ENCODE data around the gene JAZF1. TPM values are rescaled to one million over a fixed set of nuclear protein-coding genes. Genes with fewer than 3 reads are reported as not detected.

The JAZF1 gene
- total and polyA plus RNA-seq, 10 of the 15 experiments (the other 5 are each of a cell fraction or from before 2014, with no cell fraction given) = 0.04 to 0.82 (median 0.15) TPM; not detected in 3

DNA sequence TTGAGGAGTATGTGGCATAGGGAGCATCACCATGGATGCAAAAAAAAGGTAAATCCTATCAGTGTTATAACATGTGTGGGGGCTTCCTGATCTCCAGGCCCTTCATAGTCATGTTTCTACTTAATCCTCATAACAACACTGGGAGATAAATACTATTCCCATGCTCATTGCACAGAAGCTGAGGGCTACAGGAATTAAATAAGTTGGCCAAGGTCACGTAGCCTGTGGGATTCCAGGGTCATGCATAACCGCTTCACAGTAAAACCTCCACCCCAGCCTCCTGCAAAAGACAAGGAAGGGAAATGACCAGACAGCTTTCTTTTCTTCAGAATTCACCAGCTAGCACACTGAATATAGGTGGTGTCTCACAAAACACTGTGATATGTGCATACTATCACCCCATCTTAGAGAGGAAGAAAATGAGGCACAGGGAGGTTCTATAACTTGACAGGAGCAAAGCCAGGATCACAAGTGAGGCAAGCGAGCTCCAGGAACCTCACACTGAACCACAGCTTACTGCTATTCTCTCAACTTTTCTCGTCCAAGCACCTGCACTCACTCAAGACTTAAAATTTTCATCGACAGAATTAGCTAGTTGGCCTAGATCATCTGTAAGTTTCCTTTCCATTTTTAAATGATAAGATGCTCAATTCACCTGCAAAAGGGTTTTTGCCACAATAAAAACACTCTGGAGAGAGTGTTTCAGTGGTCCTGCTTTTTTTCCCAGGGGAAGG lies 13.4 kb downstream of the JAZF1 start:
- FAIRE-seq (no peak), DNase-seq (ENCODE audit: low read depth, low spot score) (no peak), ATAC-seq (no peak)
- no peaks in the 10 kb centered on the region for H3K79me2 ChIP-seq (ENCODE audit: control insufficient read depth, insufficient read depth, low read length)
- ChIA-PET SMC1A (ENCODE audit: uncharacterized antibody, unreplicated experiment) (interaction anchor here (0.9 kb wide), 1 partner anchor 17 kb away, joined by 3 read pairs; no protein-coding TSS in a partner anchor), CTCF (interaction anchor here (1.1 to 1.6 kb wide), 2 partner anchors 26 to 105 kb away, joined by 3 to 4 read pairs; no protein-coding TSS in a partner anchor), POLR2A (no interaction called here), RAD21 (ENCODE audit: unreplicated experiment) (no interaction called here)
- intact Hi-C loops (cut with micrococcal nuclease; ENCODE audit: unreplicated experiment) = no loop called here
- H3K4me3 ChIP-seq = no peak overlapping the region
- H3K27me3 ChIP-seq (replicated peaks in 1 of 2; ENCODE audit: control insufficient read depth in 2 of 2, insufficient read depth in 2 of 2, low read length in 1 of 2) = peaks cover 0 to 2% of the 10 kb centered on the region in 2 experiments; a peak in 2 of 4 replicates
- no peaks in the 10 kb centered on the region for H4K20me1 ChIP-seq (ENCODE audit: control insufficient read depth, insufficient read depth)
- H3K4me2 ChIP-seq (ENCODE audit: control insufficient read depth, insufficient read depth) = no peak overlapping the region
- H3K27ac ChIP-seq (ENCODE audit: control insufficient read depth, insufficient read depth) = no peak overlapping the region
- BruUV-seq (replicated peaks) = no TSS peak
- no peaks in the 10 kb centered on the region for H3K9me3 ChIP-seq (replicated peaks; ENCODE audit: control insufficient read depth, insufficient read depth, low read length)
- no peaks in the 10 kb centered on the region for H3K4me1 ChIP-seq (ENCODE audit: control insufficient read depth, insufficient read depth, low read length)
- in situ Hi-C loops (cut with MboI) = no loop called here
- TF ChIP-seq SMC3 (IDR thresholded peaks at IDR 0.05; ENCODE audit: borderline replicate concordance, low read length) (no peak), YBX1 (IDR thresholded peaks at IDR 0.05) (no peak), SUPT20H (IDR thresholded peaks at IDR 0.05; ENCODE audit: borderline replicate concordance, control insufficient read depth, low read depth, low read length) (no peak), BHLHE40 (IDR thresholded peaks at IDR 0.05; ENCODE audit: borderline replicate concordance in 1 of 2, low read depth in 2 of 2, low read length in 1 of 2) (no peak), ATF7 (IDR thresholded peaks at IDR 0.05; ENCODE audit: low read depth) (no peak), WRNIP1 (IDR thresholded peaks at IDR 0.05; ENCODE audit: borderline replicate concordance, low read depth, low read length) (no peak), SKIL (IDR thresholded peaks at IDR 0.05; ENCODE audit: low read depth, poor library complexity, severe bottlenecking) (no peak), IRF4 (IDR thresholded peaks at IDR 0.05; ENCODE audit: low read depth, low read length) (no peak), RCOR1 (conservative IDR thresholded peaks at IDR 0.05; ENCODE audit: low read depth, low read length) (no peak), SREBF1 (IDR thresholded peaks at IDR 0.05; ENCODE audit: low read length) (no peak), ZNF217 (IDR thresholded peaks at IDR 0.05) (no peak)
- TF ChIP-seq, protein P1, sequence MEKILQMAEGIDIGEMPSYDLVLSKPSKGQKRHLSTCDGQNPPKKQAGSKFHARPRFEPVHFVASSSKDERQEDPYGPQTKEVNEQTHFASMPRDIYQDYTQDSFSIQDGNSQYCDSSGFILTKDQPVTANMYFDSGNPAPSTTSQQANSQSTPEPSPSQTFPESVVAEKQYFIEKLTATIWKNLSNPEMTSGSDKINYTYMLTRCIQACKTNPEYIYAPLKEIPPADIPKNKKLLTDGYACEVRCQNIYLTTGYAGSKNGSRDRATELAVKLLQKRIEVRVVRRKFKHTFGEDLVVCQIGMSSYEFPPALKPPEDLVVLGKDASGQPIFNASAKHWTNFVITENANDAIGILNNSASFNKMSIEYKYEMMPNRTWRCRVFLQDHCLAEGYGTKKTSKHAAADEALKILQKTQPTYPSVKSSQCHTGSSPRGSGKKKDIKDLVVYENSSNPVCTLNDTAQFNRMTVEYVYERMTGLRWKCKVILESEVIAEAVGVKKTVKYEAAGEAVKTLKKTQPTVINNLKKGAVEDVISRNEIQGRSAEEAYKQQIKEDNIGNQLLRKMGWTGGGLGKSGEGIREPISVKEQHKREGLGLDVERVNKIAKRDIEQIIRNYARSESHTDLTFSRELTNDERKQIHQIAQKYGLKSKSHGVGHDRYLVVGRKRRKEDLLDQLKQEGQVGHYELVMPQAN (conservative IDR thresholded peaks at IDR 0.05) = no peak
- WGBS (ENCODE audit: insufficient coverage, insufficient replicate concordance, low lambda C conversion rate, missing lambda C conversion rate) = 11% methylated on average over 5 of the region's 5 CpGs
- H3K36me3 ChIP-seq (ENCODE audit: control insufficient read depth in 2 of 2, insufficient read depth in 2 of 2, low read length in 1 of 2) = no peaks in the 10 kb centered on the region
- H2AFZ ChIP-seq (ENCODE audit: control insufficient read depth, low read depth, low read length) = no peak overlapping the region
- no peak overlapping the region for H3K9ac ChIP-seq (ENCODE audit: control insufficient read depth, insufficient read depth, low read length)
